HG03521 (cell line): ENCODE measurements around the gene CDC34.

Source experiments
- ATAC-seq: cut with Tn5 transposase; IDR thresholded peaks from one replicate; pipeline ENCODE4 v1.9.1; 2021; ENCODE audit warnings: mild to moderate bottlenecking, moderate library complexity; ENCODE audit not compliant: unreplicated experiment

Gene CDC34

GRCh38 chr19:518598-519231, 12.8 kb upstream of the CDC34 start:
- no peak for ATAC-seq

- no peak for ATAC-seq
Measured at GRCh38 chr19:519449-519865, 12.1 kb upstream of the CDC34 start.

GRCh38 chr19:522726-523125, 8.8 kb upstream of the CDC34 start:
- ATAC-seq = no peak

GRCh38 chr19:524062-524674, 7.4 kb upstream of the CDC34 start:
- no peak for ATAC-seq

GRCh38 chr19:525029-525428, 6.5 kb upstream of the CDC34 start:
- no peak for ATAC-seq

- ATAC-seq = no peak
Measured at GRCh38 chr19:525857-526419, 5.6 kb upstream of the CDC34 start.

- no peak for ATAC-seq
Measured at GRCh38 chr19:530134-531008, 1.2 kb upstream of the CDC34 start.

GRCh38 chr19:531009-531752, 379 bp upstream of the CDC34 start:
- peak; percentile 72 for ATAC-seq

GRCh38 chr19:532561-533363, 1.2 kb downstream of the CDC34 start:
- no peak for ATAC-seq

- ATAC-seq = no peak
Measured at GRCh38 chr19:533364-534058, 2.0 kb downstream of the CDC34 start.

GRCh38 chr19:534088-534487, 2.5 kb downstream of the CDC34 start:
- no peak for ATAC-seq

- ATAC-seq = no peak
Measured at GRCh38 chr19:535017-535835, 3.7 kb downstream of the CDC34 start.

- ATAC-seq = no peak
Measured at GRCh38 chr19:536031-536880, 4.7 kb downstream of the CDC34 start.

GRCh38 chr19:536881-537404, 5.4 kb downstream of the CDC34 start:
- ATAC-seq = no peak

- no peak for ATAC-seq
Measured at GRCh38 chr19:538641-539428, 7.3 kb downstream of the CDC34 start.

GRCh38 chr19:539429-540030, 8.0 kb downstream of the CDC34 start:
- no peak for ATAC-seq
